ENCODE data around the gene RPA3. TPM values are rescaled to one million over a fixed set of nuclear protein-coding genes. Genes with fewer than 3 reads are reported as not detected.

RPA3 gene
- total RNA-seq, 1 donor from 2014 or later, result 18.2 TPM

- no peak for DNase-seq (ENCODE audit: low read depth)
- TF ChIP-seq CTCF (IDR thresholded peaks at IDR 0.05; ENCODE audit: insufficient read depth, low read length, severe bottlenecking), result no peak
- no peaks in the 10 kb centered on the region for H3K36me3 ChIP-seq (ENCODE audit: control insufficient read depth, insufficient read depth, low read length)
- H3K27me3 ChIP-seq (ENCODE audit: control insufficient read depth, insufficient read depth, low read length), result no peaks in the 10 kb centered on the region
- FAIRE-seq, result no peak
- H3K4me3 ChIP-seq (ENCODE audit: low read depth, low read length), result no peak overlapping the region
These were observed 30.1 kb downstream of the RPA3 start for GRCh38 chr7:7688310-7688709.

GRCh38 chr7:7687800-7688199 is 30.6 kb downstream of the RPA3 start:
- Histone ChIP-seq H3K27me3 (ENCODE audit: control insufficient read depth, insufficient read depth, low read length) (no peaks in the 10 kb centered on the region), H3K36me3 (ENCODE audit: control insufficient read depth, insufficient read depth, low read length) (no peaks in the 10 kb centered on the region), H3K4me3 (ENCODE audit: low read depth, low read length) (no peak overlapping the region)
- no peak for FAIRE-seq
- DNase-seq (ENCODE audit: low read depth), result no peak
- no peak for TF ChIP-seq CTCF (IDR thresholded peaks at IDR 0.05; ENCODE audit: insufficient read depth, low read length, severe bottlenecking)

GRCh38 chr7:7686811-7687508 is 31.4 kb downstream of the RPA3 start:
- FAIRE-seq, result no peak
- TF ChIP-seq CTCF (IDR thresholded peaks at IDR 0.05; ENCODE audit: insufficient read depth, low read length, severe bottlenecking), result no peak
- DNase-seq (ENCODE audit: low read depth), result no peak
- Histone ChIP-seq H3K4me3 (ENCODE audit: low read depth, low read length) (no peak overlapping the region), H3K27me3 (ENCODE audit: control insufficient read depth, insufficient read depth, low read length) (no peaks in the 10 kb centered on the region), H3K36me3 (ENCODE audit: control insufficient read depth, insufficient read depth, low read length) (no peaks in the 10 kb centered on the region)

- DNase-seq (ENCODE audit: low read depth) (no peak), FAIRE-seq (no peak)
- TF ChIP-seq CTCF (IDR thresholded peaks at IDR 0.05; ENCODE audit: insufficient read depth, low read length, severe bottlenecking), result no peak
- H3K4me3 ChIP-seq (ENCODE audit: low read depth, low read length), result no peak overlapping the region
- no peaks in the 10 kb centered on the region for H3K36me3 ChIP-seq (ENCODE audit: control insufficient read depth, insufficient read depth, low read length)
- H3K27me3 ChIP-seq (ENCODE audit: control insufficient read depth, insufficient read depth, low read length), result no peaks in the 10 kb centered on the region
These were observed 35.5 kb downstream of the RPA3 start for GRCh38 chr7:7682861-7683260.

GRCh38 chr7:7681936-7682329 is 36.5 kb downstream of the RPA3 start:
- no peak overlapping the region for H3K4me3 ChIP-seq (ENCODE audit: low read depth, low read length)
- DNase-seq (ENCODE audit: low read depth), result peak; percentile 5
- FAIRE-seq, result no peak
- no peaks in the 10 kb centered on the region for H3K27me3 ChIP-seq (ENCODE audit: control insufficient read depth, insufficient read depth, low read length)
- no peak for TF ChIP-seq CTCF (IDR thresholded peaks at IDR 0.05; ENCODE audit: insufficient read depth, low read length, severe bottlenecking)
- H3K36me3 ChIP-seq (ENCODE audit: control insufficient read depth, insufficient read depth, low read length), result no peaks in the 10 kb centered on the region

All from bronchial epithelial cell (primary cell).